HepG2 (cell line): ENCODE data around the gene PRKAG1. TPM values are rescaled to one million over a fixed set of nuclear protein-coding genes. Genes with fewer than 3 reads are reported as not detected.

Source experiments
- ATAC-seq: fragments of 200-7000 bp; cut with Tn5 transposase; 3 replicates; pipeline ENCODE4 v1.9.1; 2020; ENCODE audit warnings: mild to moderate bottlenecking, moderate library complexity
- BruUV-seq: library from RNA; stranded (reverse); fragments of 400-500 nt; replicated peaks from 2 replicates; lab custom pipeline; 2021; lab: Mats Ljungman, UMichigan
- CTCF ChIA-PET: fragments of 300-600 bp; formaldehyde crosslinking; extraction: SDS; loops from one replicate; lab custom pipeline; 2021; ENCODE audit warnings: low total read pairs, inconsistent platforms, low intra/inter-chr PET ratio; lab: Yijun Ruan, JAX
- POLR2A ChIA-PET: fragments of 350-600 bp; sonication (Branson Sonifier 250); formaldehyde crosslinking; loops from one replicate; lab custom pipeline; 2020; ENCODE audit warnings: antibody characterized with exemption, inconsistent platforms; lab: Yijun Ruan, JAX
- DNase-seq: peaks from one replicate; pipeline ENCODE4 v3.0.0-alpha.2; 2015; ENCODE audit warnings: low spot score
- FAIRE-seq: peaks from 3 replicates; lab custom pipeline; 2011; peaks lifted over from hg19 to GRCh38; lab: Jason Lieb, UNC
- H2AFZ ChIP-seq: one replicate; pipeline ENCODE4 v1.6.1; 2011; ENCODE audit warnings: low read length, inconsistent platforms
- H3K27ac ChIP-seq: fragments of 300-600 bp; 3 replicates; pipeline ENCODE4 v1.8.0; 2011; ENCODE audit warnings: mixed run types, mild to moderate bottlenecking, mixed read lengths, low read length, inconsistent platforms; ENCODE audit not compliant: insufficient read depth; ENCODE audit errors: extremely low read length
- H3K27me3 ChIP-seq, 2 experiments: fragments of 200-600 bp in 1 of 2; 2 replicates in 1 of 2; 3 replicates in 1 of 2; pipeline versions ENCODE4 v1.6.0 to v1.8.0; 2011; ENCODE audit warnings: low read length in 2 of 2, mild to moderate bottlenecking in 2 of 2, moderate library complexity in 2 of 2, inconsistent platforms in 1 of 2; ENCODE audit not compliant: insufficient read depth in 2 of 2, control insufficient read depth in 1 of 2
- H3K36me3 ChIP-seq, 2 experiments: fragments of 200-600 bp in 1 of 2; replicated peaks in 1 of 2; 2 replicates in 1 of 2; 3 replicates in 1 of 2; pipeline versions ENCODE4 v1.5.1 to v1.8.0; 2011; ENCODE audit warnings: low read length in 2 of 2, inconsistent platforms in 1 of 2; ENCODE audit not compliant: insufficient read depth in 2 of 2, control insufficient read depth in 1 of 2
- H3K4me1 ChIP-seq: 2 replicates; pipeline ENCODE4 v1.5.1; 2012; ENCODE audit warnings: low read length, inconsistent platforms; ENCODE audit not compliant: insufficient read depth
- H3K4me2 ChIP-seq: 2 replicates; pipeline ENCODE4 v1.6.0; 2011; ENCODE audit warnings: low read depth, low read length, inconsistent platforms
- H3K4me3 ChIP-seq, 3 experiments: fragments of 200-600 bp in 1 of 3; sonication (generic), shearing (Covaris generic) in 1 of 3; replicated peaks in 1 of 3; 2 replicates each; pipeline ENCODE4 v1.5.1; 2011 to 2016; ENCODE audit warnings: low read length in 3 of 3, inconsistent platforms in 2 of 3, low read depth in 2 of 3, mild to moderate bottlenecking in 2 of 3, control low read depth in 1 of 3, mixed read lengths in 1 of 3; ENCODE audit not compliant: insufficient read depth in 1 of 3
- H3K79me2 ChIP-seq: one replicate; pipeline ENCODE4 v1.6.1; 2011; ENCODE audit warnings: low read length, inconsistent platforms; ENCODE audit not compliant: insufficient read depth
- H3K9ac ChIP-seq: 2 replicates; pipeline ENCODE4 v1.6.0; 2011; ENCODE audit warnings: mild to moderate bottlenecking, low read depth, low read length, inconsistent platforms; ENCODE audit not compliant: insufficient read depth
- H3K9me3 ChIP-seq: 2 replicates; pipeline ENCODE4 v1.5.1; 2012; ENCODE audit warnings: mild to moderate bottlenecking, low read length
- H4K20me1 ChIP-seq: 2 replicates; pipeline ENCODE4 v1.6.0; 2011; ENCODE audit warnings: inconsistent platforms, mild to moderate bottlenecking, low read length, moderate library complexity; ENCODE audit not compliant: insufficient read depth
- ETV6 ChIP-seq: sonication (generic); formaldehyde crosslinking; conservative IDR thresholded peaks from 2 replicates; pipeline ENCODE4 v1.4.0; 2020; ENCODE audit warnings: missing genetic modification reagents
- ZNF883 ChIP-seq: sonication (generic); formaldehyde crosslinking; IDR thresholded peaks from 2 replicates; pipeline ENCODE4 v1.5.1; 2020; ENCODE audit warnings: mild to moderate bottlenecking, missing genetic modification reagents; ENCODE audit errors: not compliant biosample characterization
- WGBS: methylation state at CpG from one replicate; pipeline ENCODE4 v1.1.6; 2017; ENCODE audit warnings: low lambda C conversion rate; 5-methylcytosine and 5-hydroxymethylcytosine counted together
- in situ Hi-C: cut with HindIII; loops from 2 replicates; pipeline ENCODE4 v1.10.0; 2017; ENCODE audit warnings: low pct_unique_long_range_greater_than_20kb; ENCODE audit not compliant: extremely low pct_ligation_motif_present
- intact Hi-C: fragments of 100-400 bp; cut with micrococcal nuclease; formaldehyde crosslinking; loops from one replicate; pipeline ENCODE4 v1.10.0; 2022; ENCODE audit not compliant: unreplicated experiment
- polyA plus RNA-seq, 8 experiments: library from polyadenylated mRNA; depleted of rRNA in 3 of 8; stranded (reverse) in 7 of 8; unstranded in 1 of 8; fragments of >200 nt; fragmentation: Illumina TruSeq in 4 of 8; extraction: Trizol in 4 of 8; gene quantifications; 2 replicates each; pipeline versions ENCODE4 v1.2.1 to v1.2.3, GENCODE V29; 2011 to 2016; ENCODE audit warnings: low read depth in 4 of 8, missing spikeins in 1 of 8, mixed read lengths in 1 of 8; ENCODE audit not compliant: insufficient read depth in 1 of 8
- total RNA-seq, 5 experiments: library from RNA; depleted of rRNA; stranded (reverse); fragments of >200 nt; fragmentation: Illumina TruSeq; extraction: Trizol; gene quantifications; 2 replicates each; pipeline ENCODE4 v1.2.3, GENCODE V29; 2016; ENCODE audit warnings: low read depth in 1 of 5
- TF ChIP-seq, protein P1 (sequence below): sonication (generic); formaldehyde crosslinking; IDR thresholded peaks from 2 replicates; pipeline ENCODE4 v1.8.1; 2023; ENCODE audit warnings: missing genetic modification reagents, inconsistent platforms, borderline replicate concordance
- TF ChIP-seq, protein P2 (sequence below): sonication (generic); formaldehyde crosslinking; IDR thresholded peaks from 2 replicates; pipeline ENCODE4 v1.5.1; 2020; ENCODE audit warnings: missing genetic modification reagents, mild to moderate bottlenecking, borderline replicate concordance

Gene PRKAG1
- total and polyA plus RNA-seq, 2 of the 13 experiments (the other 11 are each of a cell fraction or from before 2014, with no cell fraction given) = 26.1 to 32.8 TPM

DNA sequence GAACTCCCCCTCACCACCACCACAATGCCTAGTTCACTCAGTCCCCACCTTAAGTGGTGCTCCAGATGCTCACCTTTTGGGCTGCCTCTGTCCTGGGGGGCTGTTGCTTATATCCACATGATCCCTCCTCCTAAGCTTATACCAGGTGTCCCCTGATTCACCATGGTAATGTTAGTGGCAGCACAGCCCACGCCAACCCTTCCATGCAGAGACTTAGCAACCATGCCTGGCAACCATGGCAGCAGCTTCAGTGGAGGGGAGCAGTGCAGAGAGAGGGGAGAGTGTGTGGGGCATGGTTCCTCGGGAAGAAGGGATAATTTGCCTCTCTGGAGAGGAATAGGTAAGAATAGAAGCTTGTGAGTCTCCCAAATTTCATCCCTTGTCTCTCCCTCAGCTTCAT lies 18.2 kb downstream of the PRKAG1 start:
- no TSS peak for BruUV-seq
- FAIRE-seq = no peak
- TF ChIP-seq ETV6 (CRISPR knock-in tag) = no peak
- TF ChIP-seq, protein P1, sequence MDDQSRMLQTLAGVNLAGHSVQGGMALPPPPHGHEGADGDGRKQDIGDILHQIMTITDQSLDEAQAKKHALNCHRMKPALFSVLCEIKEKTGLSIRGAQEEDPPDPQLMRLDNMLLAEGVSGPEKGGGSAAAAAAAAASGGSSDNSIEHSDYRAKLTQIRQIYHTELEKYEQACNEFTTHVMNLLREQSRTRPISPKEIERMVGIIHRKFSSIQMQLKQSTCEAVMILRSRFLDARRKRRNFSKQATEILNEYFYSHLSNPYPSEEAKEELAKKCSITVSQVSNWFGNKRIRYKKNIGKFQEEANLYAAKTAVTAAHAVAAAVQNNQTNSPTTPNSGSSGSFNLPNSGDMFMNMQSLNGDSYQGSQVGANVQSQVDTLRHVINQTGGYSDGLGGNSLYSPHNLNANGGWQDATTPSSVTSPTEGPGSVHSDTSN (CRISPR knock-in tag) = no peak
- no peak for TF ChIP-seq ZNF883 (CRISPR knock-in tag)
- TF ChIP-seq, protein P2, sequence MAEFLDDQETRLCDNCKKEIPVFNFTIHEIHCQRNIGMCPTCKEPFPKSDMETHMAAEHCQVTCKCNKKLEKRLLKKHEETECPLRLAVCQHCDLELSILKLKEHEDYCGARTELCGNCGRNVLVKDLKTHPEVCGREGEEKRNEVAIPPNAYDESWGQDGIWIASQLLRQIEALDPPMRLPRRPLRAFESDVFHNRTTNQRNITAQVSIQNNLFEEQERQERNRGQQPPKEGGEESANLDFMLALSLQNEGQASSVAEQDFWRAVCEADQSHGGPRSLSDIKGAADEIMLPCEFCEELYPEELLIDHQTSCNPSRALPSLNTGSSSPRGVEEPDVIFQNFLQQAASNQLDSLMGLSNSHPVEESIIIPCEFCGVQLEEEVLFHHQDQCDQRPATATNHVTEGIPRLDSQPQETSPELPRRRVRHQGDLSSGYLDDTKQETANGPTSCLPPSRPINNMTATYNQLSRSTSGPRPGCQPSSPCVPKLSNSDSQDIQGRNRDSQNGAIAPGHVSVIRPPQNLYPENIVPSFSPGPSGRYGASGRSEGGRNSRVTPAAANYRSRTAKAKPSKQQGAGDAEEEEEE (CRISPR knock-in tag) = no peak
- TF ChIP-seq, all 625 proteins: peak for 0
- Histone ChIP-seq H2AFZ (no peak overlapping the region), H3K27ac (no peak overlapping the region), H3K36me3 (peaks cover 8 to 28% of the 10 kb centered on the region in 2 experiments), H3K4me1 (peaks cover 45% of the 10 kb centered on the region), H3K4me3 (no peak overlapping the region), H3K4me2 (peak overlapping the region; percentile 95), H3K9ac (no peak overlapping the region), H3K27me3 (peaks cover 5 to 22% of the 10 kb centered on the region in 2 experiments; a peak in 4 of 5 replicates), H4K20me1 (no peaks in the 10 kb centered on the region; the same call in 1 of the 2 replicates), H3K79me2 (no peaks in the 10 kb centered on the region), H3K9me3 (no peaks in the 10 kb centered on the region)
- ATAC-seq (no peak), DNase-seq (no peak)
- POLR2A ChIA-PET = interaction anchor here (1.1 to 3.3 kb wide), 2 partner anchors 9 to 18 kb away, joined by 4 to 13 read pairs; no protein-coding TSS in a partner anchor
- 96% methylated on average over 2 of the region's 2 CpGs for WGBS
- intact Hi-C loops = no loop called here
- in situ Hi-C loops = no loop called here
- CTCF ChIA-PET = no interaction called here
